Left lung (tissue), 10 donors: ENCODE measurements around the gene RSU1. TPM values are rescaled to one million over a fixed set of nuclear protein-coding genes. Genes with fewer than 3 reads are reported as not detected.
"Not testable (repeated sequence)": the region's sequence is repeated elsewhere in the genome, so short reads cannot be mapped to it uniquely, and the experiment has no call there.

Source experiments
- ATAC-seq: fragments of 200-7000 bp; cut with Tn5 transposase; one replicate; pipeline ENCODE4 v1.9.1; 2020; ENCODE audit warnings: moderate library complexity
- DNase-seq, 4 donors: peaks; one replicate each; pipeline ENCODE4 v3.0.0-alpha.2; 2013 to 2020
- H3K27ac ChIP-seq, 2 donors: fragments of 200-600 bp; sonication (generic) in 1 of 2; one replicate each; pipeline versions ENCODE4 v1.5.0 to v1.8.0; 2020 to 2021
- H3K27me3 ChIP-seq, 2 donors: fragments of 200-600 bp; sonication (generic) in 1 of 2; one replicate each; pipeline versions ENCODE4 v1.5.0 to v1.8.0; 2020 to 2021
- H3K36me3 ChIP-seq, 2 donors: fragments of 200-600 bp; sonication (generic) in 1 of 2; one replicate each; pipeline versions ENCODE4 v1.5.0 to v1.8.0; 2020 to 2021
- H3K4me1 ChIP-seq, 2 donors: fragments of 200-600 bp; one replicate each; pipeline ENCODE4 v1.8.0; 2021
- H3K4me3 ChIP-seq, 2 donors: fragments of 200-600 bp; sonication (generic) in 1 of 2; one replicate each; pipeline versions ENCODE4 v1.5.0 to v1.8.0; 2020 to 2021; ENCODE audit warnings: mild to moderate bottlenecking in 1 of 2
- H3K9me3 ChIP-seq, 2 donors: fragments of 200-600 bp; sonication (generic) in 1 of 2; one replicate each; pipeline versions ENCODE4 v1.5.0 to v1.8.0; 2020 to 2021
- CTCF ChIP-seq, 2 donors: fragments of 200-600 bp; sonication (generic) in 1 of 2; IDR thresholded peaks; one replicate each; pipeline versions ENCODE4 v1.5.0 to v1.8.0; 2021; ENCODE audit warnings: antibody characterized with exemption in 2 of 2
- intact Hi-C, 2 donors: fragments of 100-400 bp; cut with DNase I; formaldehyde crosslinking; loops; one replicate each; pipeline versions ENCODE4 v1.11.2 to v1.14.2; 2022
- polyA plus RNA-seq, 6 donors: library from polyadenylated mRNA; unstranded; fragments of 120-200 nt; gene quantifications; one replicate each; pipeline ENCODE4 v1.2.1, GENCODE V29; 2013; ENCODE audit not compliant: insufficient read length in 6 of 6
- total RNA-seq, 2 donors: library from RNA; stranded (reverse); fragmentation: NEBNext Ultra II Directional; extraction: Animal tissue kit (Norgen Biotek cat#: 25700); gene quantifications; one replicate each; pipeline ENCODE4 v1.2.1, GENCODE V29; 2021
- donor health status: DM: no; HTN: yes; CAD: no.
- donor health status: DM: no; HTN: no; CAD: no.

RSU1 gene
- total and polyA plus RNA-seq, 8 donors, result 68.1 to 114 (median 85.3) TPM

GRCh38 chr10:16828114-16828568 is 10.9 kb upstream of the RSU1 start:
- Histone ChIP-seq H3K4me1 (peaks cover 0 to 6% of the 10 kb centered on the region in 2 donors), H3K36me3 (no peaks in the 10 kb centered on the region), H3K27me3 (no peaks in the 10 kb centered on the region), H3K9me3 (peaks cover 0 to 2% of the 10 kb centered on the region in 2 donors), H3K4me3 (no peak overlapping the region), H3K27ac (peak overlapping the region; percentile 45 to 50)
- intact Hi-C loops, result no loop called here
- ATAC-seq (peak; percentile 97), DNase-seq (peak in 1 of 4 donors; percentile 81)
- TF ChIP-seq CTCF (IDR thresholded peaks at IDR 0.05), result peak; percentile 51 to 59

DNA sequence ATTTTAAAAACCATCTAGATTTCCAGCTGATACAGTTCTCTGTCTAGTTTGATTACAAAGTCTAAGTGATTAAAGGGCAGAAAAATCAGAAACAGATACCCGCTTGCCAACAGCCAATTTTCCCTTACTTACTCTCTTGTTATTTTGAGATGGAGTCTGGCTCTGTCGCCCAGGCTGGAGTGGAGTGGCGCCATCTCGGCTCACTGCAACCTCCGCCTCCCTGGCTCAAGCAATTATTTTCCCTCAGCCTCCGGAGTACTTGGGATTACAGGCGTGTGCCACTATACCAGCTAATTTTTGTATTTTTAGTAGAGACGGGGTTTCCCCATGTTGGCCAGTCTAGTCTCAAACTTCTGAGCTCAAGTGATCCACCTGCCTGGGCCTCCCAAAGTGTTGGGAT is 10.2 kb upstream of the RSU1 start:
- H3K4me3 ChIP-seq, H3K9me3 ChIP-seq, intact Hi-C loops, H3K27me3 ChIP-seq, DNase-seq, H3K27ac ChIP-seq, H3K4me1 ChIP-seq, H3K36me3 ChIP-seq: not testable (repeated sequence)
- peak; percentile 37 for ATAC-seq

DNA sequence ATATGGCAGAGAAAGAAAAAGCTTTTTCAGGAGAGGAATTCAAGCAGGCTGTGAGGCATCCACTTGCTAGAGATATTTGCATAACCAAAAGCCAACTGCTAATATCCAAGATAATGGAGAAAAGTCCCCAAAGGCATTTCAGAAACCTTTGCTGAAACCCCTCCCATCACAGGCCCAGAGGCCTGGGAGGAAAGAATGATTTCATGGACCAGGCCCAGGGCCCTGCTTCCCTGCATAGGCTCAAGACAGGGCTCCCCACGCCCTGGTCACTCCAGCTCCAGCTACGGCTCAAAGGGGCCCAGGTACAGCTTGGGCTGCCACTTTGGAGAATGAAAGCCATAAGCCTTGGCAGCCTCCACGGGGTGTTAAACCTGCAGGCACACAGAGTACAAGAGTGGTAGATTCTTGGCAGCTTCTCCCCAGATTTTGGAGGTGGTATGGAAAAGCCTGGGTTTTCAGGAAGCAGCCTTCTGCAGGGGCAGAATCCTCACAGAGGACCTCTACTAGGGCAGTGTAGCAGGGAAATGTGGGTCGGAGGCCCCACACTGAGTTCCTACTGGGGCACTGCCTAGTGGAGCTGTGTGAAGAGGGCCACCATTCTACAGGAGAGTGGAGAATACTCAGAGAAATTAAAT is 5.6 kb upstream of the RSU1 start:
- H3K9me3 ChIP-seq, result peaks cover 0 to 18% of the 10 kb centered on the region in 2 donors
- no peak for ATAC-seq
- no peak for DNase-seq
- H3K27me3 ChIP-seq, result no peaks in the 10 kb centered on the region
- TF ChIP-seq CTCF (IDR thresholded peaks at IDR 0.05), result no peak
- intact Hi-C loops, result no loop called here
- H3K27ac ChIP-seq, result no peak overlapping the region
- peaks cover 0 to 5% of the 10 kb centered on the region in 2 donors for H3K4me1 ChIP-seq
- no peak overlapping the region for H3K4me3 ChIP-seq
- no peaks in the 10 kb centered on the region for H3K36me3 ChIP-seq

DNA sequence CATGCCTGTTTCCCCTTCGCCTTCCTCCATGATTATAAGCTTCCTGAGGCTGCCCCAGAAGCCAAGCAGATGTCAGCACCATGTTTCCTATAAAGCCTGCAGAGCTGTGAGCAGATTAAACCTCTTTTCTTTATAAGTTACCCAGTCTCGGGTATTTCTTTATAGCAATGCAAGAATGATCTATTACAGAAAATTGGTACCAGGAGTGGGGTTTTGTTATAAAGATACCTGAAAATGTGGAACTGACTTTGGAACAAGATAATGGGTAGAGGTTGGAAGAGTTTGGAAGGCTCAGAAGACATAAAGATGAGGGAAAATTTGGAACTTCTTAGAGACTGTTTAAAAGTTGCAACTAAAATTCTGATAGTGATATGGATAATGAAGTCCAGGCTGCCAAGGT is 4.8 kb upstream of the RSU1 start:
- ATAC-seq (no peak), DNase-seq (no peak)
- Histone ChIP-seq H3K27ac (no peak overlapping the region), H3K4me1 (peaks cover 0 to 5% of the 10 kb centered on the region in 2 donors), H3K36me3 (no peaks in the 10 kb centered on the region), H3K9me3 (peaks cover 0 to 18% of the 10 kb centered on the region in 2 donors), H3K4me3 (no peak overlapping the region), H3K27me3 (no peaks in the 10 kb centered on the region)
- no peak for TF ChIP-seq CTCF (IDR thresholded peaks at IDR 0.05)
- intact Hi-C loops, result no loop called here

DNA sequence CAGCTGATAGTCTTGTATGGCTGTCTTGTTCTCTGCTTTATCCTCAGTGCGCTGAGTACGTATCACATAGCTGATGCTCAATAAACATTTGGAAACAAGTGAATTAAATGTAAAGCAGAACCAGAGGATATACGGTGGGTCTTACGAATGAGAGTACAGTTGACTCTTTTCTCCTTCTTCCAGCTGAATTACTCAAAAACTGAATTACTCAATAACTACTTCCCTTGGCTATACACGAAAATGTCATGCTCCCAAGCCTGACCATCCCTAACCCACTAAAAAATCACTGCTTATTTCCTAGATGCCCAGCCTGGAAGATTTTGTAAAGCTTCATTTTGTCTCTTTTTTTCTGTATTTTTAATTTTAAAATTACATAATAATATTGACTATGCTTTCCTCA is 3.2 kb upstream of the RSU1 start:
- Histone ChIP-seq H3K4me1 (peaks cover 11 to 19% of the 10 kb centered on the region in 2 donors), H3K9me3 (peaks cover 0 to 18% of the 10 kb centered on the region in 2 donors), H3K4me3 (no peak overlapping the region), H3K27me3 (no peaks in the 10 kb centered on the region), H3K36me3 (no peaks in the 10 kb centered on the region), H3K27ac (no peak overlapping the region)
- DNase-seq (no peak), ATAC-seq (no peak)
- no peak for TF ChIP-seq CTCF (IDR thresholded peaks at IDR 0.05)
- intact Hi-C loops, result no loop called here

DNA sequence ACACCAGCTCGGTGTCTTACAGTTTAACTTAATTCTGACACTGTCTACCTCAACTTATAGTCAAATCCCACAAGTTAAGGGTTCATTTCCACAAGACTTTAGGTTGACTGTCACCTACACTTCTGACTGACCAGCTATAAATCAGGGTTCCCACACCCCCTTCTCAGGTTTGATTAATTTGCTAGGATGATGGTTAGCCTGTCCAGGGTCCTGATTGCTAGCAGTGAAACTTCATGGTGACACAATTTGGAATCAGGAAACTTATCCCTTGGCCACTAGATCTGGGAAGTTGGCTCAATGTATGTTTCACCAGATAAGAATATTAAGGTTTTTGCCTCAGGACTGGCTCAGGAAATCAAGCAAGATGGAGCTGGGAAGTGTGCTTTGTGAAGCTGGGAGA is 2.8 kb upstream of the RSU1 start:
- Histone ChIP-seq H3K36me3 (no peaks in the 10 kb centered on the region), H3K4me3 (no peak overlapping the region), H3K27me3 (no peaks in the 10 kb centered on the region), H3K9me3 (peaks cover 0 to 18% of the 10 kb centered on the region in 2 donors), H3K4me1 (peaks cover 12 to 23% of the 10 kb centered on the region in 2 donors), H3K27ac (no peak overlapping the region)
- intact Hi-C loops, result no loop called here
- ATAC-seq (no peak), DNase-seq (no peak)
- TF ChIP-seq CTCF (IDR thresholded peaks at IDR 0.05), result no peak
